Subcutaneous adipose tissue (tissue), 4 donors: ENCODE measurements around the gene VSIG10L. TPM values are rescaled to one million over a fixed set of nuclear protein-coding genes. Genes with fewer than 3 reads are reported as not detected.

Experiments
- total RNA-seq, 4 donors: library from RNA; depleted of rRNA; stranded (reverse); fragments of >200 nt; gene quantifications; one replicate each; pipeline ENCODE4 v1.1.0, GENCODE V29; 2016
- TF ChIP-seq, protein P1 (sequence below): fragments of 450-650 bp; IDR thresholded peaks from one replicate; pipeline ENCODE4 v1.5.1; 2016; ENCODE audit warnings: low read depth, mild to moderate bottlenecking, control low read depth, antibody characterized with exemption, moderate library complexity

The VSIG10L gene
- total RNA-seq, 4 donors from 2014 or later = 0.44 to 1.4 (median 0.61) TPM

DNA sequence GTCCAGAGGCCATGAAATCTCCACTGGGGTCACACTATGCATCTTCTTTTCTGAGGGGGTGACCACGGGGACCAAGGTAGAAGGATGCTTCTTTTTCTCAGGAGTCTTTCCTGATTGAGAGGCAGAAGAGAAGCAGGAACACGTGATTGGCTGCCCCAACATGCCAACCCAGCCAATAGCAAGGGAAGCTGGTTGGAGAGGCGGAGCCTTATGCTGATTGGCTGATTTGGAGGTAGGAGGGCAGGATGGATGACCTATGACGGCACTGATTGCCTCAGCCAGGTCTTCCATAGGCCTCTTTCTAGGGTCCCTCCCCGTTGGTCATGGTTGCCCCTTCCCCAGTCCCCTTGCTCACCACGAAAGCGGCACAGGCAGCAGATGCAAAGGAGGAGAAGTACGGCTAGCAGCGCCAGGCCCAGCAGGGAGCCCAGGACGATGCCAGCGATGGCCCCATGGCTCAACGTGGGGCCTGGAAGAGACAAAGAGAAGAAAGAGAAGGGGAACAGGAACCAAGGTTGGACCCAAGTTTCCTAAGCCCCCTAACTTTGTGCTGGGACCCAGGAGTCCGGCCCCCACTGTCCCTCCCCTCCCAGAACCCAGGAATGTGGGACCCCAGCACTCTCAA is 8.0 kb downstream of the VSIG10L start:
- TF ChIP-seq, protein P1, sequence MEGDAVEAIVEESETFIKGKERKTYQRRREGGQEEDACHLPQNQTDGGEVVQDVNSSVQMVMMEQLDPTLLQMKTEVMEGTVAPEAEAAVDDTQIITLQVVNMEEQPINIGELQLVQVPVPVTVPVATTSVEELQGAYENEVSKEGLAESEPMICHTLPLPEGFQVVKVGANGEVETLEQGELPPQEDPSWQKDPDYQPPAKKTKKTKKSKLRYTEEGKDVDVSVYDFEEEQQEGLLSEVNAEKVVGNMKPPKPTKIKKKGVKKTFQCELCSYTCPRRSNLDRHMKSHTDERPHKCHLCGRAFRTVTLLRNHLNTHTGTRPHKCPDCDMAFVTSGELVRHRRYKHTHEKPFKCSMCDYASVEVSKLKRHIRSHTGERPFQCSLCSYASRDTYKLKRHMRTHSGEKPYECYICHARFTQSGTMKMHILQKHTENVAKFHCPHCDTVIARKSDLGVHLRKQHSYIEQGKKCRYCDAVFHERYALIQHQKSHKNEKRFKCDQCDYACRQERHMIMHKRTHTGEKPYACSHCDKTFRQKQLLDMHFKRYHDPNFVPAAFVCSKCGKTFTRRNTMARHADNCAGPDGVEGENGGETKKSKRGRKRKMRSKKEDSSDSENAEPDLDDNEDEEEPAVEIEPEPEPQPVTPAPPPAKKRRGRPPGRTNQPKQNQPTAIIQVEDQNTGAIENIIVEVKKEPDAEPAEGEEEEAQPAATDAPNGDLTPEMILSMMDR = no peak

DNA sequence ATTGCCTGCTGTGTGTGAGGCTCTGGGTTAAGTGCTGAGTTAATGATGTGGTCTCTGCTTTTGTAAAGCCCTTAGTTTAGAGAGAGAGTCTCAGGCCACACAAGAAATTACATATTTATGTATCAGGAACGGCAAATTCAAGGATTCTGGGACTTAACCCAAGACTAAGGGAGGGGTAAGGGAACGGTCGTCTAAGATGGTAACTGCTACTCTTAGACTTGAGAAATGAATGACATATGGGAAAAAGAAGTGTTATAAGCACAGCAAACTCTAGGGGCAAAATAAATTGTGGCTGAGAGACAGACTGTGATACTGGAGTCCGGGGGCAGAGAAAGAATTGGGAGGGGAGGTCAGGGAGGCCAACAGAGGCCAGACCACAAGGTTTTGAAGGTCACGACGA is 10.2 kb downstream of the VSIG10L start:
- TF ChIP-seq, protein P1 = no peak

DNA sequence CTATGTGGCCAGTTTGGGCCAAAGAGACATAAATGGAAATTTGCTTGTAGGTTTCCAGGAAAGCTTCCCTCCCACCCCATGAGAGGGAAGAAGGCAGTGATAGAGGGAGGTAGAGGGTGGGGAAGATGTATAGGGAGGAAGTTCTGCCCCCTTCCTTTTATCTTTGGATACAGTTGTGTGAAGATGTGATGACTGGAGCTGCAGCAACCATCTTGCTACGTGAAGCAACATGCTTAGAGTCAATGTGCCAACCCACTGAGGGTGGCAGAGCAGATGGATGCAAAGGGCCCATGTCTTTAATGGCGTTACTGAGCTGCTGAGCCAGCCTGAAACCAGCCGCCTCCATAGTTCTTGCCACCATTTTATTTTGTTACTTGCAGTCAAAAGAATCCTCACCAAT is 10.7 kb downstream of the VSIG10L start:
- TF ChIP-seq, protein P1 = no peak

DNA sequence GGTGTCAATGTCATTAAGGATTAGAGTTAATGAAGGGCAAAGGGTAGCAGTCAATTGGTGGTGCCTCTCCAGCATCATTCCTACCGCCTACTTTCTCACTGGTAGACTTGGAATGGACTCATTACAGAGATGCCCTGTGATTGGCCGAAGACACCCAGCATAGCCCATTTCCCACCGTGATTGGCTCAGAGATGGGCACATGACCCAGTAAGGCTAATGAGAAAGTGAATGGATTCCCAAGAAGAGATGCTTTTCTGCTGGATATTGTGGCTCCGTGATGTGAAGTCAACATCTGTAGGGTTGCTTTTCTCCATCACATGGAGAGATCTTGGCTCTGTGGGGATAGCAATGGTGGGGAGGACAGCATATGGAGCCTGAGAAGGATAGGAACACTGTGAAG is 11.6 kb downstream of the VSIG10L start:
- TF ChIP-seq, protein P1 = no peak

DNA sequence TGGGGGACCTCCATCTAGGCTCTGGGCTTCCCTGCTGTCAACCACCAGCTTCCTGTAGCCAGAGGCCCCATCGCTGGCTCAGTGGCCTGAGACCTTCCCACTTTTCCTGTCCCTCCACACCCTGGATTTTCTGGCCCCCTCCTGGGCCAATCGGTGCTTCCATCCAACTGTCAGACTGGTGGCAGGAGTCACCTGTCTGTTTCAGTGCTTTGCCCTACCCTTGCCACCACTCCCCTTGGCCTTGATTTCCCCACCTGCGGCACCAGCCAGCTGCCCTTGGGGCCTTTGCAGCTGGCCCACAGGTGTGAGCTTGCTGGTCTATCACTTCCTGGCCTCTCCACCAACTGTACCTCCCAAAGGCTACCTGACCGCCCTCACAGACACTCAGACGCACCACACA is 12.5 kb downstream of the VSIG10L start:
- TF ChIP-seq, protein P1 = no peak

DNA sequence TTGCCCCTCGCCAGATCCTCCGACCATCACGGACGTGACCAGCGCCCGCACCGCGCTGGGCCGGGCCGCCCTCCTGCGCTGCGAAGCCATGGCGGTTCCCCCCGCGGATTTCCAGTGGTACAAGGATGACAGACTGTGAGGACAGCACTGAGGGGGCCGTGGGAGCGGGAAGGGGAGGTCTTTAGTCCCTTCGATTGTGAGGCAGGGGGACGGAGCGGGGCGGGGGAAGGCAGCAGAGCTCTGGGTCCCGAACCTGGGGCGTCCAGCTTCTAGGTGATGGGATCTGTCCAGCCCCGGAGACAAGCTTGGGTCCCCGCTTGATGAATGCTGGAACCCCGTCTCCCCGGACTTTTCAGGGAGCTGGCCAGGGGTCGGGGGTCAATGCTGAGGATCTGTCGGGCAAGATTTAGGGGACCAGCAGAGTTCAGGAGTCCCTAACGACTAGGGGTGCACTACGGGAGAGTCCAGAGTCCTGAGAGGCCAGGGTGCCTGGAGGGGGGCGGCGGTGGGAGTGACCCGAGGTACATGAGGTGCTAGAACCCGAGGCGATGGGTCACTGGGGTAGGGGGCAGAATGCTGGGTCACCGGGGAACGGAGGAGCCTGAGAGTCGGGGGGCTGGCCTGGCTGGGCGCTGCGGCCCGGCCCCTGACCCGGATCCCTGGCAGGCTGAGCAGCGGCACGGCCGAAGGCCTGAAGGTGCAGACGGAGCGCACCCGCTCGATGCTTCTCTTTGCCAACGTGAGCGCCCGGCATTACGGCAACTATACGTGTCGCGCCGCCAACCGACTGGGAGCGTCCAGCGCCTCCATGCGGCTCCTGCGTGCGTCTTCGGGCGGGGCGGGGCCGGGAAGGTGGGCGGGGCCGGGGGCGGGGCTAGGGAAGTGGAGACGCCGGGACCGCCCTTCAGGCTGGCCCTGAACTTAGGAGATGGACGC is 14.6 kb downstream of the VSIG10L start:
- TF ChIP-seq, protein P1 = no peak
